SK-N-SH (cell line): ENCODE data around the gene SDHA.
"Not testable (repeated sequence)": the region's sequence is repeated elsewhere in the genome, so short reads cannot be mapped to it uniquely, and the experiment has no call there.

Source experiments
- CHD2 ChIP-seq: fragments of 150-350 bp; IDR thresholded peaks from 2 replicates; pipeline ENCODE4 v1.6.1; 2018; ENCODE audit warnings: low read length; ENCODE audit not compliant: partially characterized antibody
- CTCF ChIP-seq: fragments of 200-600 bp; sonication (generic); IDR thresholded peaks from 2 replicates; pipeline ENCODE4 v1.6.1; 2017; ENCODE audit warnings: antibody characterized with exemption, mild to moderate bottlenecking, moderate library complexity
- FOSL2 ChIP-seq: IDR thresholded peaks from 2 replicates; pipeline ENCODE4 v1.4.0; 2012; ENCODE audit warnings: low read depth, mild to moderate bottlenecking, moderate library complexity, borderline replicate concordance
- GABPA ChIP-seq: IDR thresholded peaks from 2 replicates; pipeline ENCODE4 v1.4.0; 2012; ENCODE audit warnings: low read depth, mild to moderate bottlenecking
- JUND ChIP-seq: IDR thresholded peaks from 2 replicates; pipeline ENCODE4 v1.4.0; 2012
- MEF2A ChIP-seq: IDR thresholded peaks from 2 replicates; pipeline ENCODE4 v1.4.0; 2012; ENCODE audit warnings: low read depth, borderline replicate concordance
- MXI1 ChIP-seq: IDR thresholded peaks from 2 replicates; pipeline ENCODE4 v1.6.1; 2012; ENCODE audit warnings: mild to moderate bottlenecking, low read depth, low read length, improper control_type of control experiment
- RAD21 ChIP-seq: IDR thresholded peaks from 2 replicates; pipeline ENCODE4 v1.6.1; 2012; ENCODE audit warnings: mild to moderate bottlenecking, low read length
- RFX5 ChIP-seq: IDR thresholded peaks from 2 replicates; pipeline ENCODE4 v1.6.1; 2012; ENCODE audit warnings: mild to moderate bottlenecking, improper control_type of control experiment, low read length
- SIN3A ChIP-seq: IDR thresholded peaks from 2 replicates; pipeline ENCODE4 v1.6.1; 2012; ENCODE audit warnings: low read depth, mild to moderate bottlenecking, low read length, moderate library complexity, borderline replicate concordance
- SMC3 ChIP-seq: IDR thresholded peaks from 2 replicates; pipeline ENCODE4 v1.6.1; 2012; ENCODE audit warnings: low read depth, low read length, improper control_type of control experiment
- TAF1 ChIP-seq: IDR thresholded peaks from 2 replicates; pipeline ENCODE4 v1.6.1; 2012; ENCODE audit warnings: low read depth, mild to moderate bottlenecking, low read length, moderate library complexity, borderline replicate concordance
- TEAD4 ChIP-seq: IDR thresholded peaks from 2 replicates; pipeline ENCODE4 v1.4.0; 2012; ENCODE audit warnings: mild to moderate bottlenecking, borderline replicate concordance; ENCODE audit not compliant: insufficient read depth
- YY1 ChIP-seq: IDR thresholded peaks from 2 replicates; pipeline ENCODE4 v1.4.0; 2012; ENCODE audit warnings: low read depth, mild to moderate bottlenecking

GRCh38 chr5:197031-197430, 21.1 kb upstream of the SDHA start:
- TF ChIP-seq CTCF, MXI1, RFX5, RAD21, SIN3A, YY1, GABPA, SMC3, FOSL2, JUND, MEF2A, TEAD4, TAF1, CHD2: not testable (repeated sequence)
